ENCODE data around the gene COL27A1.
"Not testable (repeated sequence)": the region's sequence is repeated elsewhere in the genome, so short reads cannot be mapped to it uniquely, and the experiment has no call there.

The COL27A1 gene

DNA sequence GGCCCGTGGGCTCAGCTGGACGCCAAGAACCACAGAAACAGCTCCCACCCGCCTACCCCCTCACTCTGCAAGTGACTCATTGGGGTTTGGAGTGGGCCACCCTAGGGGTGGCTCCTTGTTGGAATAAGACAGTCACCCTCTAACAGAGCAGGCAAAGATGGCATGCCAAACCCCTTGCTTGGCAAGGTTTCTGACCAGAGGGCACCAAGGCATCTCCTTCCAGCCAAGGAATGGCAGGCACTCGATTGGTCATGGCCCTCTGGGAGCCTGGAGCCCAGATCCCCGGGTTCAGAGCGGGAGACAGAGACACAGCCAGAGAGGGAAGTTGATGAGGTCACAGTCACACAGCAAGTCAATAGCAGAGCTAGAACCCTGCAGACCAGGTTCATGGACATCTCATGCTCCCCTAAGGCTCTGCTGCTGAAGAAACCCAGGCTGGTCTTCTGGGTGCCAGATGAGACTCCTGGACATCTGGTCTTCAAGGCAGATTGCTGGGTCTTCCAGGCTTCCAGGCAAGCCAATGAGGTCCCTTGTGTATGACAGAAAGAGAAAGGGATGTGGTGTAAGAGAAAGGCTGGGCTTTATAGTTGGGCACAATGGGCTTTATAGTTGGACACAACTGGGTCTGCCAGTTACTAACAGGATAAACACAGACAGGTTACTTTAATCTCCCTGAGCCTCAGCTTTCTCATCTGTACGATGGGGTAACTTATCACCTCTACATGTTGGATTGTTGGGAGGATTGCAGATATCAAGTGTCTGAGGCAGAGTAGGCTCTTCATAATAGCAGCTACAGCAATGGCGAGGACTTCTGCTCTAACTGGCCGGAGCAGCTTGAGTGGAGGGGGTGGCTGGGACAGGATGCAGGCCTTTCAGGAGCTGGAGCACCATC lies 33.0 kb upstream of the COL27A1 start:
- no peak for DNase-seq

GRCh38 chr9:114123031-114123977 lies 32.0 kb upstream of the COL27A1 start:
- DNase-seq = no peak
- intact Hi-C loops (cut with DNase I) = no loop called here

More for the DNA sequence above, 33.0 kb upstream of the COL27A1 start:
- intact Hi-C loops (cut with DNase I) = no loop called here

- intact Hi-C loops (cut with DNase I) = no loop called here
- no peak for DNase-seq
Measured at GRCh38 chr9:114124138-114124537, 31.2 kb upstream of the COL27A1 start.

- intact Hi-C loops (cut with DNase I) = no loop called here
- DNase-seq = no peak
Measured at GRCh38 chr9:114124666-114125475, 30.5 kb upstream of the COL27A1 start.

DNA sequence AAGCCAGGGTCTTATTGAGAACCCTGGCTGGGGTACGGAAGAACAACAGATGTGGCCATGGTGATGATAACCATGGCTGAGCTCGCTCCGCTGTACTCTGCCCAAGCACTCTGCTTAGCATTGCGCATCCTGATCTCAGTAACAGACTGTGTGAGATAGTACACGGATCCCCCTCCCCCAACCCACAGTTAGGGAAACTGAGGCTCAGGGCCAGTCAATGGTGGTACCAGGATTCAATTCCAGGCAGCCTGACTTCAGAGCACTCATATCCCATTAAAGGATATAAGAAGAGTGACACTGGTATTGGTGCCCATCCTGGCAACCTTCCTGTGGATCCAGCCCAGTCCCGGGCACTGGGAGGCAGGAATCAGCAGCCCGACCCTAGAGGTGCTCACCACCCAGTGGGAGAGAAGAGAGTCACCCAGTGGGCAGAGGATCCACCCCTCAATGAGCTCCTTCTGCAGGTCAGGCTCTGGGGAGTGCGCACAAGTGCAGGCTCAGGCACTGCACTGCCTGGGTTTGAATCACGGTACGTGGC lies 29.8 kb upstream of the COL27A1 start:
- intact Hi-C loops (cut with DNase I) = no loop called here

GRCh38 chr9:114126247-114127060 lies 28.9 kb upstream of the COL27A1 start:
- DNase-seq = no peak
- intact Hi-C loops (cut with DNase I) = no loop called here

More for the DNA sequence above, 29.8 kb upstream of the COL27A1 start:
- DNase-seq = no peak

DNA sequence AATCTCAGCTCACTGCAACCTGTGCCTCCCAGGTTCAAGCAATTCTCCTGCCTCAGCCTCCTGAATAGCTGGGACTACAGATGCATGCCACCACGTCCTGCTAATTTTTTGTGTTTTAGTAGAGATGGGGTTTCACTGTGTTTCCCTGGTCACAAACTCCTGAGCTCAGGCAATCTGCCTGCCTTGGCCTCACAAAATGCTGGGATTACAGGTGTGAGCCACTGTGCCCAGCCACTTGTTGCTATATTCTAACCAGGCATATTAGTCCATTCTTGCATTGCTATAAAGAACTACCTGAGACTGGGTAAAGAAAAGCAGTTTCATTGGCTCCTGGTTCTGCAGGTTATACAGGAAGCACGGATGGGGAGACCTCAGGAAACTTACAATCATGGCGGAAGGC lies 26.6 kb upstream of the COL27A1 start:
- DNase-seq; intact Hi-C loops (cut with DNase I): not testable (repeated sequence)

- DNase-seq = no peak
- intact Hi-C loops (cut with DNase I) = no loop called here
Measured at GRCh38 chr9:114130141-114130540, 25.2 kb upstream of the COL27A1 start.

GRCh38 chr9:114130624-114131277 lies 24.6 kb upstream of the COL27A1 start:
- intact Hi-C loops (cut with DNase I) = no loop called here
- no peak for DNase-seq

DNA sequence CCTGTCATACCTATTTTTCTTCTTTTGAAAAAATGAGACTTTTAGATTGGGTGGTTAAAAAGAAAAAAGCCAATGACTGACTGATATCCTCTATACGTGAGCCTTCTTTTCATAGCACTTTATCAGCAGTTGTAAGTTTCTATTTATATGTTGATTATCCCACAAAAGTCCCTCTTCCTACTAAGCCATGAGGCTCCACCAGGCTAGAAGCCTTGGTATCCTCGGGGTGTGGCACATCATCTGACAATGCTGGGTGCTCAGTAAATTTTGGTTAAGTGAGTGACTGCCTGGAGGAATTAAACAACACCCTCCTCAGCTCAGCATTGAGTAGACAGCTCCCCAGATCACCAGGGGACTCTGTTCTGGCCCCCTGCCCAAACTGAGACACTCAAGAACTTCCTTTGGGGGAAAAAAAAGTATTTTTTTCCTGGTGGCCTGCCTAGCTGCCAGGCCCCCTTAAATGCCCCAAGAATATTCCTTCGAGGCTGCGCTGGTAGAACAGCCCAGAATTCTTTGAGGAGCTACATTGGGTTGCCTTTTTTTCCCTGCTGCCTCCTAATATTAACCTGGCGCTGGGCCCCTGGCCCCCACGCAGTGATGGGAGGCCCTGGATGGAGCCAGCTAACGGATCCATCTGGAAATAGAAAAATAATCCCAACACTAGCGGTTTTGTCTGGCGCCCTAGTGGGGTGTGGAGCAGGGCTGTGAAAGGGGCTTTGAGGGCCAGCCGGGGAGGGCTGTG lies 23.4 kb upstream of the COL27A1 start:
- no peak for DNase-seq
- intact Hi-C loops (cut with DNase I) = no loop called here

- intact Hi-C loops (cut with DNase I) = no loop called here
- no peak for DNase-seq
Measured at GRCh38 chr9:114132550-114132918, 22.8 kb upstream of the COL27A1 start.

GRCh38 chr9:114134827-114135396 lies 20.4 kb upstream of the COL27A1 start:
- no peak for DNase-seq
- intact Hi-C loops (cut with DNase I) = no loop called here

DNA sequence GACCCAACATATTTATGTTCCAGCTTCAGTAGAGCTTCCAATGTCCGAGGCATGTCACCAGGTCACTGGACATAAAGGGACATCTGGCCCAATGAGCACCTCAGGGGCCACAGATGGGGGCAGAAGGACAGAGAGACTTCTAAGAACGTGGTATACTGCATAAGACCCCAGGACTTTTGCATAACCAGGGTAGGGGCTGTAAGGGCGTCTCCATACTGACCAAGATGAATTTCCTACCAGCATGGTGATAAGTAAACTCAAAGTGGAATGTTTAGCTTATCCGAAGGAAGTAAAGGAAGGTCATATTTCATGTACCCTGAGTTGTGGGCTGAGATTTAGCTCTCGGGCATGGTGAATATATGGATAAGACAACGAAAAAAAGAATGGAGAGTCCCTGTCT lies 17.5 kb upstream of the COL27A1 start:
- DNase-seq = no peak
- intact Hi-C loops (cut with DNase I) = no loop called here

DNA sequence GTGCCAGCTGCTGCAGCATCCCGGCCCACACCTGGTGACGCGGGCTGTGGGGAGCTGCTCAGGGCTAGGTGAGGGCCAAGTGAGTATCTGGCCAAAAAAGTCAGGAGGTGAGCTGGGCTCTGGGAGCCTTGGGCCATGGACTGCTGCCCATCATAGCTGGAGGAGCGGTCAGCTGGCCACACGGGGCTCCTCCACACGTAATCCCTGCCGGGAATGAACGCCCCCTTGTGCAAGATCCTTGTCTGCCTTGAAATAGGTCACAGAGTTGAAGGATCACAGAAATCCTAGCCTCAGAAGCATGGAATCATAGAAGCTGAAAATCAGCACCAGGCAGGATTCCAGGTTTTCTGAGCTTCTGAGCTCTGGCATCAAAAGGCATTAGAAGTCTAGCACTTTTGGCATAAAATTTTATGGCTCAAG lies 16.8 kb upstream of the COL27A1 start:
- intact Hi-C loops (cut with DNase I) = no loop called here
- peak in 2 of 10 donors; percentile 30 to 74 for DNase-seq

DNA sequence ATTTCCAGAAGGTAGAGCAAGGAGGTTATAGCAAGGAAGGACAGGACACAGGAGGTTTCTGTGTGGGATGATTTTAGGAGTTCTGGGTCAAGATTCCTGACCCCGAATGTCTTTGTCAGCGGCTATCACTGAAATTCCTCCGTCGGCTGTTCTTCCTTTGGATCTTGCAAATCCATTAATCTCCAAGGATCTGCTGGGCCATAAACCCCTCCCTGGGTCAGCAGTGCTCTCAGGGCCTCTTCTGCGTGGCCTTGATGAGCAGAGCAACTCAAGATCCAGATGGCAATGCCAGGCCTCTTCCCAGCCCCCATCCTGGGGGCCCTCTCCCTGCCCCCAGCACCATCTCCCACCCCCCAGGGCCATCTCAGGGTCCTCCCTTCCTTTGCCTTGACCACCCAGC lies 16.3 kb upstream of the COL27A1 start:
- intact Hi-C loops (cut with DNase I) = no loop called here
- DNase-seq = peak in 1 of 10 donors; percentile 25

DNA sequence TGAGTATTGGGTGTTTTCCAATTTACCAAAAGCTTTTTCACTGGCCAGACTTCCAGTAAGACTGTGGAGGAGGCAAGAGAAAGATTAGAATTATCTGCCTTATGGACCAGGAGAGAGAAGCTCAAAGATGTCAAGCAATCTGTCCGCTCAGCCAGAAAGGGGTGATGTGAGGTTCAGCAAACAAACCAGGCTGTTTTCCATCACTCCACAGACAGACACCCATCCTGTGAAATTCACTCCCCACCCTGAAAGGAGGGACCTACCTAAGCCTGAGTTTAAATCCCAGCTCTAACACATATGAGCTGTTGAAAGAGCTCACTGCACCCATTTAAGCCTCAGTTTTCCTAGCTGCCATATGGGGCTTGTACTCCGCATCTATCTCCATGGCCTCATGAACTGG lies 14.9 kb upstream of the COL27A1 start:
- intact Hi-C loops (cut with DNase I) = no loop called here
- peak in 1 of 10 donors; percentile 2 for DNase-seq

DNA sequence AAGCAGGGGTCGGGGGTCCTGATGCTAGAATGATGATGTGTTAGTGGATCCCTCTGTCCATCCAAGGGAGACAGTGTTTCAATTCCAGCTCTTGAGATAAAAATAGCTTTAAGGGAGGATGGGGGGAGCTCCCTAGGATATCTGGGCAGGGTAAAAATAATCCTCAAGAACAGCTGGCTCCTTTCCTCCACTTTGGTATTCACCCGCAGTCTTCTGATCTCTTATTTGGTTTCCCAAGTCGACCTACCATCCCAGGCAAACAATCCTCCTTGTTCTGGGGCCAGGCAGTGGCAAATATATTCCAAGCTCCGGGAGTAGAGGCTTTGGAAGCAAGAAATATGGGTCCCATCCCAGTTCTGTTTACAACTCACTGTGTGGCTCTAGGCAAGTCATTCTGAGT lies 14.5 kb upstream of the COL27A1 start:
- no peak for DNase-seq
- intact Hi-C loops (cut with DNase I) = no loop called here
